Activated CD8-positive, alpha-beta memory T cell treated with anti-CD3 and anti-CD28 coated beads, Interleukin-2, amount 10 ng/mL, durations not matched to agents 7 days and 5 days (primary cell): Measurements from ENCODE around the gene KCTD16. TPM values are rescaled to one million over a fixed set of nuclear protein-coding genes. Genes with fewer than 3 reads are reported as not detected.

Source experiments
- ATAC-seq: fragments of 150-1000 bp; cut with Tn5 transposase; one replicate; pipeline ENCODE4 v1.10.0; 2021; ENCODE audit warnings: moderate library complexity
- CTCF ChIA-PET: fragments of 350-600 bp; sonication (Branson Sonifier 250); formaldehyde crosslinking; loops from one replicate; lab custom pipeline; 2021; ENCODE audit warnings: antibody characterized with exemption; lab: Charles Lee
- DNase-seq: peaks from one replicate; pipeline ENCODE4 v3.0.0-alpha.2; 2020
- H3K27ac Mint-ChIP-seq: one replicate; pipeline ENCODE4 v1.8.0; 2021; ENCODE audit warnings: mild to moderate bottlenecking, mixed read lengths
- H3K27me3 Mint-ChIP-seq: one replicate; pipeline ENCODE4 v1.8.0; 2021; ENCODE audit warnings: mixed read lengths
- H3K36me3 Mint-ChIP-seq: one replicate; pipeline ENCODE4 v1.8.0; 2021; ENCODE audit warnings: mild to moderate bottlenecking, mixed read lengths
- H3K4me1 Mint-ChIP-seq: one replicate; pipeline ENCODE4 v1.8.0; 2021; ENCODE audit warnings: mixed read lengths
- H3K4me3 Mint-ChIP-seq: one replicate; pipeline ENCODE4 v1.8.0; 2021; ENCODE audit warnings: mild to moderate bottlenecking, moderate library complexity, mixed read lengths
- H3K9me3 Mint-ChIP-seq: one replicate; pipeline ENCODE4 v1.8.0; 2022; ENCODE audit warnings: low read depth, mixed read lengths
- total RNA-seq, 2 experiments: library from RNA; stranded (reverse); gene quantifications; one replicate each; pipeline ENCODE4 v1.2.3, GENCODE V29; 2021

The KCTD16 gene
- total RNA-seq, 2 experiments from 2014 or later = 0.12 to 0.19 TPM

GRCh38 chr5:144183254-144183889 is 12.7 kb downstream of the KCTD16 start:
- DNase-seq = no peak
- CTCF ChIA-PET = interaction anchor here (0.8 to 1.2 kb wide), 3 partner anchors 8 to 12 kb away, joined by 3 to 4 read pairs (median 3); partner anchors contain the start of genes KCTD16 and YIPF5
- H3K4me1 Mint-ChIP-seq = peaks cover 28% of the 10 kb centered on the region
- H3K9me3 Mint-ChIP-seq = no peaks in the 10 kb centered on the region
- H3K27me3 Mint-ChIP-seq = no peaks in the 10 kb centered on the region
- H3K36me3 Mint-ChIP-seq = no peaks in the 10 kb centered on the region
- no peak overlapping the region for H3K4me3 Mint-ChIP-seq
- H3K27ac Mint-ChIP-seq = no peak overlapping the region
- ATAC-seq = no peak

GRCh38 chr5:144187699-144188294 is 17.1 kb downstream of the KCTD16 start:
- CTCF ChIA-PET = interaction anchor here (0.6 to 1.8 kb wide), 7 partner anchors 9 to 1361 kb away, joined by 3 to 9 read pairs (median 3); partner anchors contain the start of genes KCTD16 and YIPF5
- H3K27ac Mint-ChIP-seq = peak overlapping the region; percentile 88
- peaks cover 59% of the 10 kb centered on the region for H3K4me1 Mint-ChIP-seq

GRCh38 chr5:144189800-144190429 is 19.2 kb downstream of the KCTD16 start:
- DNase-seq (peak; percentile 89), ATAC-seq (peak; percentile 77)
- H3K27me3 Mint-ChIP-seq = no peaks in the 10 kb centered on the region
- H3K27ac Mint-ChIP-seq = peak overlapping the region; percentile 88
- peak overlapping the region; percentile 56 for H3K4me3 Mint-ChIP-seq
- CTCF ChIA-PET = interaction anchor here (1.0 to 3.8 kb wide), 3 partner anchors 14 to 47 kb away, joined by 3 to 27 read pairs (median 3); partner anchors contain the start of genes KCTD16 and YIPF5
- no peaks in the 10 kb centered on the region for H3K36me3 Mint-ChIP-seq
- no peaks in the 10 kb centered on the region for H3K9me3 Mint-ChIP-seq
- peaks cover 55% of the 10 kb centered on the region for H3K4me1 Mint-ChIP-seq

More at GRCh38 chr5:144187699-144188294, 17.1 kb downstream of the KCTD16 start:
- Mint-ChIP-seq H3K9me3 (no peaks in the 10 kb centered on the region), H3K27me3 (no peaks in the 10 kb centered on the region), H3K4me3 (peak overlapping the region; percentile 38), H3K36me3 (no peaks in the 10 kb centered on the region)
- peak; percentile 95 for DNase-seq
- peak; percentile 49 for ATAC-seq

- H3K9me3 Mint-ChIP-seq = no peaks in the 10 kb centered on the region
- DNase-seq = no peak
- no peak for ATAC-seq
- CTCF ChIA-PET = interaction anchor here (0.7 to 3.8 kb wide), 7 partner anchors 8 to 1188 kb away, joined by 3 to 27 read pairs (median 3); partner anchors contain the start of genes KCTD16 and YIPF5
- H3K27me3 Mint-ChIP-seq = no peaks in the 10 kb centered on the region
- peaks cover 49% of the 10 kb centered on the region for H3K4me1 Mint-ChIP-seq
- no peak overlapping the region for H3K27ac Mint-ChIP-seq
- H3K36me3 Mint-ChIP-seq = no peaks in the 10 kb centered on the region
- H3K4me3 Mint-ChIP-seq = no peak overlapping the region
Measured at GRCh38 chr5:144191531-144191930, 20.9 kb downstream of the KCTD16 start.

- DNase-seq (peak; percentile 50), ATAC-seq (peak; percentile 79)
- Mint-ChIP-seq H3K36me3 (no peaks in the 10 kb centered on the region), H3K4me1 (peaks cover 46% of the 10 kb centered on the region), H3K9me3 (no peaks in the 10 kb centered on the region), H3K27me3 (no peaks in the 10 kb centered on the region), H3K4me3 (no peak overlapping the region), H3K27ac (no peak overlapping the region)
- CTCF ChIA-PET = interaction anchor here (0.7 to 3.8 kb wide), 10 partner anchors 8 to 1475 kb away, joined by 3 to 27 read pairs (median 3); partner anchors contain the start of genes KCTD16 and YIPF5
Measured at GRCh38 chr5:144191998-144192397, 21.3 kb downstream of the KCTD16 start.

GRCh38 chr5:144192661-144193060 is 22.0 kb downstream of the KCTD16 start:
- ATAC-seq (no peak), DNase-seq (no peak)
- Mint-ChIP-seq H3K9me3 (no peaks in the 10 kb centered on the region), H3K27ac (no peak overlapping the region), H3K27me3 (peaks cover 4% of the 10 kb centered on the region), H3K36me3 (no peaks in the 10 kb centered on the region), H3K4me3 (no peak overlapping the region), H3K4me1 (peaks cover 39% of the 10 kb centered on the region)
- CTCF ChIA-PET = interaction anchor here (0.8 to 3.8 kb wide), 5 partner anchors 9 to 1475 kb away, joined by 3 to 27 read pairs (median 3); partner anchors contain the start of genes KCTD16 and YIPF5

- CTCF ChIA-PET = interaction anchor here (1.3 to 1.5 kb wide), 2 partner anchors 10 to 51 kb away, joined by 3 to 7 read pairs; no protein-coding TSS in a partner anchor
- Mint-ChIP-seq H3K4me3 (no peak overlapping the region), H3K9me3 (no peaks in the 10 kb centered on the region), H3K36me3 (no peaks in the 10 kb centered on the region), H3K27me3 (peaks cover 15% of the 10 kb centered on the region), H3K27ac (no peak overlapping the region), H3K4me1 (peaks cover 24% of the 10 kb centered on the region)
- no peak for DNase-seq
- ATAC-seq = no peak
Measured at GRCh38 chr5:144194144-144194543, 23.5 kb downstream of the KCTD16 start.

GRCh38 chr5:144195448-144195847 is 24.8 kb downstream of the KCTD16 start:
- Mint-ChIP-seq H3K27ac (no peak overlapping the region), H3K36me3 (no peaks in the 10 kb centered on the region), H3K27me3 (peaks cover 21% of the 10 kb centered on the region), H3K4me3 (no peak overlapping the region), H3K9me3 (no peaks in the 10 kb centered on the region), H3K4me1 (peaks cover 12% of the 10 kb centered on the region)
- no peak for ATAC-seq
- CTCF ChIA-PET = interaction anchor here (0.8 to 1.0 kb wide), 2 partner anchors 8 to 10 kb away, joined by 3 to 4 read pairs; no protein-coding TSS in a partner anchor
- no peak for DNase-seq

- CTCF ChIA-PET = interaction anchor here (1.0 to 1.4 kb wide), 2 partner anchors 8 to 9 kb away, joined by 3 to 4 read pairs; no protein-coding TSS in a partner anchor
- ATAC-seq (no peak), DNase-seq (no peak)
- Mint-ChIP-seq H3K9me3 (no peaks in the 10 kb centered on the region), H3K4me3 (no peak overlapping the region), H3K27ac (no peak overlapping the region), H3K4me1 (peaks cover under 1% of the 10 kb centered on the region), H3K27me3 (peaks cover 23% of the 10 kb centered on the region), H3K36me3 (no peaks in the 10 kb centered on the region)
Measured at GRCh38 chr5:144196612-144197011, 25.9 kb downstream of the KCTD16 start.

GRCh38 chr5:144198386-144198785 is 27.7 kb downstream of the KCTD16 start:
- H3K4me1 Mint-ChIP-seq = no peaks in the 10 kb centered on the region
- no peak for DNase-seq
- no peaks in the 10 kb centered on the region for H3K36me3 Mint-ChIP-seq
- CTCF ChIA-PET = no interaction called here
- H3K9me3 Mint-ChIP-seq = no peaks in the 10 kb centered on the region
- peaks cover 26% of the 10 kb centered on the region for H3K27me3 Mint-ChIP-seq
- no peak for ATAC-seq
- no peak overlapping the region for H3K27ac Mint-ChIP-seq
- H3K4me3 Mint-ChIP-seq = no peak overlapping the region

GRCh38 chr5:144201588-144201987 is 30.9 kb downstream of the KCTD16 start:
- H3K27me3 Mint-ChIP-seq = peaks cover 53% of the 10 kb centered on the region
- CTCF ChIA-PET = interaction anchor here (0.6 kb wide), 1 partner anchor 342 kb away, joined by 4 read pairs; no protein-coding TSS in a partner anchor
- H3K27ac Mint-ChIP-seq = no peak overlapping the region
- H3K4me1 Mint-ChIP-seq = peaks cover 6% of the 10 kb centered on the region
- H3K4me3 Mint-ChIP-seq = no peak overlapping the region
- DNase-seq (no peak), ATAC-seq (no peak)
- H3K9me3 Mint-ChIP-seq = no peaks in the 10 kb centered on the region
- no peaks in the 10 kb centered on the region for H3K36me3 Mint-ChIP-seq

GRCh38 chr5:144202072-144202471 is 31.4 kb downstream of the KCTD16 start:
- H3K36me3 Mint-ChIP-seq = no peaks in the 10 kb centered on the region
- H3K4me3 Mint-ChIP-seq = no peak overlapping the region
- no peak overlapping the region for H3K27ac Mint-ChIP-seq
- H3K9me3 Mint-ChIP-seq = no peaks in the 10 kb centered on the region
- CTCF ChIA-PET = interaction anchor here (0.6 kb wide), 1 partner anchor 342 kb away, joined by 4 read pairs; no protein-coding TSS in a partner anchor
- DNase-seq (no peak), ATAC-seq (no peak)
- peaks cover 6% of the 10 kb centered on the region for H3K4me1 Mint-ChIP-seq
- H3K27me3 Mint-ChIP-seq = peaks cover 58% of the 10 kb centered on the region

- Mint-ChIP-seq H3K9me3 (no peaks in the 10 kb centered on the region), H3K36me3 (no peaks in the 10 kb centered on the region), H3K4me1 (peaks cover 6% of the 10 kb centered on the region), H3K27ac (no peak overlapping the region), H3K27me3 (peaks cover 59% of the 10 kb centered on the region), H3K4me3 (no peak overlapping the region)
- DNase-seq (no peak), ATAC-seq (no peak)
- CTCF ChIA-PET = interaction anchor here (1.0 to 2.1 kb wide), 3 partner anchors 32 to 1623 kb away, joined by 3 to 16 read pairs (median 5); partner anchors contain the start of genes KCTD16 and YIPF5
Measured at GRCh38 chr5:144202726-144203125, 32.1 kb downstream of the KCTD16 start.
